NOMO-1 treated with DMSO at 0.1 percent for 48 hours (cell line): ENCODE measurements around the gene RASD2.

ENCODE experiments used
- DNase-seq: peaks from one replicate; lab custom pipeline; 2025; ENCODE audit not compliant: unreplicated experiment; lab: John Stamatoyannopoulos, UW

RASD2 gene

GRCh38 chr22:35580351-35581022 is 39.9 kb downstream of the RASD2 start:
- DNase-seq, result no peak

- DNase-seq, result no peak
Measured at GRCh38 chr22:35581023-35581413, 40.4 kb downstream of the RASD2 start.

GRCh38 chr22:35582218-35582860 is 41.7 kb downstream of the RASD2 start:
- DNase-seq, result no peak

GRCh38 chr22:35582861-35583670 is 42.4 kb downstream of the RASD2 start:
- peak; percentile 16 for DNase-seq

GRCh38 chr22:35586771-35587170 is 46.1 kb downstream of the RASD2 start:
- no peak for DNase-seq

GRCh38 chr22:35587447-35587870 is 46.8 kb downstream of the RASD2 start:
- no peak for DNase-seq

GRCh38 chr22:35587896-35588295 is 47.3 kb downstream of the RASD2 start:
- no peak for DNase-seq

GRCh38 chr22:35589071-35589755 is 48.6 kb downstream of the RASD2 start:
- peak; percentile 73 for DNase-seq

- DNase-seq, result no peak
Measured at GRCh38 chr22:35589756-35590093, 49.1 kb downstream of the RASD2 start.

- no peak for DNase-seq
Measured at GRCh38 chr22:35590634-35591295, 50.1 kb downstream of the RASD2 start.

- DNase-seq, result no peak
Measured at GRCh38 chr22:35591714-35592417, 51.2 kb downstream of the RASD2 start.

- DNase-seq, result no peak
Measured at GRCh38 chr22:35592418-35592967, 51.9 kb downstream of the RASD2 start.

- DNase-seq, result peak; percentile 5
Measured at GRCh38 chr22:35593071-35593890, 52.6 kb downstream of the RASD2 start.

GRCh38 chr22:35593891-35594470 is 53.4 kb downstream of the RASD2 start:
- DNase-seq, result no peak

GRCh38 chr22:35594686-35595085 is 54.1 kb downstream of the RASD2 start:
- no peak for DNase-seq

GRCh38 chr22:35596821-35597220 is 56.2 kb downstream of the RASD2 start:
- no peak for DNase-seq

- no peak for DNase-seq
Measured at GRCh38 chr22:35597692-35598395, 57.2 kb downstream of the RASD2 start.

GRCh38 chr22:35598396-35598710 is 57.7 kb downstream of the RASD2 start:
- DNase-seq, result peak; percentile 36
